Smooth muscle cell (in vitro differentiated cells): ENCODE data around the gene FIZ1. TPM values are rescaled to one million over a fixed set of nuclear protein-coding genes. Genes with fewer than 3 reads are reported as not detected.

Experiments used
- DNase-seq: peaks from one replicate; lab custom pipeline; 2025; ENCODE audit not compliant: unreplicated experiment; lab: John Stamatoyannopoulos, UW
- H2AFZ ChIP-seq: fragments of 200-600 bp; sonication (generic); 2 replicates; pipeline ENCODE4 v1.6.0; 2016; ENCODE audit warnings: antibody characterized with exemption, low read depth, mild to moderate bottlenecking
- H3F3A ChIP-seq: fragments of 200-600 bp; sonication (generic); 2 replicates; pipeline ENCODE4 v1.6.0; 2017; ENCODE audit warnings: antibody characterized with exemption, low read depth
- H3K27ac ChIP-seq: fragments of 200-600 bp; sonication (generic); 2 replicates; pipeline ENCODE4 v1.5.1; 2016; ENCODE audit warnings: low read depth, mild to moderate bottlenecking
- H3K27me3 ChIP-seq: fragments of 200-600 bp; sonication (generic); 2 replicates; pipeline ENCODE4 v1.6.1; 2016; ENCODE audit warnings: low read depth, mild to moderate bottlenecking
- H3K36me3 ChIP-seq: fragments of 200-600 bp; sonication (generic); 2 replicates; pipeline ENCODE4 v1.5.1; 2016; ENCODE audit warnings: low read depth
- H3K4me1 ChIP-seq: fragments of 200-600 bp; sonication (generic); 2 replicates; pipeline ENCODE4 v1.5.1; 2016; ENCODE audit warnings: low read depth
- H3K4me2 ChIP-seq: fragments of 200-600 bp; sonication (generic); 2 replicates; pipeline ENCODE4 v1.6.0; 2016; ENCODE audit warnings: mild to moderate bottlenecking
- H3K4me3 ChIP-seq: fragments of 200-600 bp; sonication (generic); 2 replicates; pipeline ENCODE4 v1.5.1; 2016; ENCODE audit warnings: mild to moderate bottlenecking
- H3K79me2 ChIP-seq: fragments of 200-600 bp; sonication (generic); 2 replicates; pipeline ENCODE4 v1.6.0; 2016; ENCODE audit warnings: low read depth, mild to moderate bottlenecking
- H3K9ac ChIP-seq: fragments of 200-600 bp; sonication (generic); 2 replicates; pipeline ENCODE4 v1.6.0; 2016; ENCODE audit warnings: low read depth
- H3K9me3 ChIP-seq: fragments of 200-600 bp; sonication (generic); replicated peaks from 2 replicates; pipeline ENCODE4 v1.5.1; 2016; ENCODE audit warnings: low read depth
- H4K20me1 ChIP-seq: fragments of 200-600 bp; sonication (generic); 2 replicates; pipeline ENCODE4 v1.6.0; 2016; ENCODE audit warnings: low read depth
- CTCF ChIP-seq: fragments of 200-600 bp; sonication (generic); IDR thresholded peaks from 2 replicates; pipeline ENCODE4 v1.5.1; 2017; ENCODE audit warnings: borderline replicate concordance, mild to moderate bottlenecking, antibody characterized with exemption; ENCODE audit not compliant: insufficient read depth, poor library complexity, severe bottlenecking
- WGBS: methylation state at CpG from one replicate; pipeline ENCODE4 v1.1.7; 2016; ENCODE audit warnings: low lambda C conversion rate; 5-methylcytosine and 5-hydroxymethylcytosine counted together
- polyA plus RNA-seq: library from polyadenylated mRNA; unstranded; fragments of >200 nt; fragmentation: Nextera tagmentation; extraction: Ambion mirVana; gene quantifications from 2 replicates; pipeline ENCODE4 v1.2.1, GENCODE V29; 2016
- total RNA-seq: library from RNA; depleted of rRNA; stranded (reverse); fragments of >200 nt; gene quantifications from 2 replicates; pipeline ENCODE4 v1.2.3, GENCODE V29; 2014

Gene FIZ1
- total and polyA plus RNA-seq, 2 experiments from 2014 or later: 10.4 to 17.7 TPM

GRCh38 chr19:55590617-55591016 is 8.7 kb downstream of the FIZ1 start:
- Histone ChIP-seq H3K4me1 (peaks cover 7% of the 10 kb centered on the region), H4K20me1 (no peaks in the 10 kb centered on the region), H3K27ac (no peak overlapping the region), H3K79me2 (no peaks in the 10 kb centered on the region), H3K4me3 (no peak overlapping the region), H3K36me3 (no peaks in the 10 kb centered on the region), H3K9ac (no peak overlapping the region), H3F3A (no peaks in the 10 kb centered on the region), H2AFZ (no peak overlapping the region), H3K9me3 (no peaks in the 10 kb centered on the region), H3K27me3 (no peaks in the 10 kb centered on the region), H3K4me2 (no peak overlapping the region)
- 80% methylated on average over 10 of the region's 10 CpGs for WGBS
- no peak for DNase-seq
- no peak for TF ChIP-seq CTCF

DNA sequence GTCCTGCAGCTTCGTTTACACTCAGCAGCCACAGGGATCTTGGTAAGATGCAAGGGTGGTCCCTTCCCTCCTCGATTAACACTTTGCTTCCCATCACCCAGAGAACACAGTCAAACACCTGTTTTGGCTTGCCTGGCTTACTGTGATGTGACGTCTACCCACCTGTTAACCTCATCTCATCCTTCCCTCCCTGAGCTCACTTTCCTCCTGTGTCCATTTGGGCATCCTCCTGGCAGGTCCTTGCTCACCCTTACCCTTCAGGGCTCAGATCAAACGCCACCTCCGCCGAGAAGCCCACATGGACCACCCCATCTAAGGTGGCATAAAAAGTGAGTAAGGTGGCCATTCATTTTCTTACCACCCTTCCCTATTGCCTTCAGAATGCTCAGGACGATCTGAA is 9.2 kb downstream of the FIZ1 start:
- no peak overlapping the region for H3K4me2 ChIP-seq
- WGBS: 70% methylated on average over 7 of the region's 7 CpGs

GRCh38 chr19:55588738-55589137 is 10.6 kb downstream of the FIZ1 start:
- no peak overlapping the region for H3K27ac ChIP-seq
- H3K4me3 ChIP-seq: no peak overlapping the region
- TF ChIP-seq CTCF: no peak
- no peaks in the 10 kb centered on the region for H4K20me1 ChIP-seq
- DNase-seq: no peak
- whole genome bisulfite sequencing: 90% methylated on average over 8 of the region's 8 CpGs
- H3K4me1 ChIP-seq: peaks cover 9% of the 10 kb centered on the region
- H3K79me2 ChIP-seq: no peaks in the 10 kb centered on the region
- H3K9me3 ChIP-seq: no peaks in the 10 kb centered on the region
- no peak overlapping the region for H2AFZ ChIP-seq
- no peaks in the 10 kb centered on the region for H3K36me3 ChIP-seq
- no peaks in the 10 kb centered on the region for H3K27me3 ChIP-seq
- no peak overlapping the region for H3K9ac ChIP-seq
- no peak overlapping the region for H3K4me2 ChIP-seq
- peaks cover 5% of the 10 kb centered on the region for H3F3A ChIP-seq

More for the DNA sequence above, 9.2 kb downstream of the FIZ1 start:
- no peak for TF ChIP-seq CTCF
- no peak overlapping the region for H2AFZ ChIP-seq
- DNase-seq: no peak
- no peaks in the 10 kb centered on the region for H3F3A ChIP-seq
- H3K27ac ChIP-seq: no peak overlapping the region
- no peaks in the 10 kb centered on the region for H4K20me1 ChIP-seq
- H3K4me1 ChIP-seq: peaks cover 9% of the 10 kb centered on the region
- H3K36me3 ChIP-seq: no peaks in the 10 kb centered on the region
- no peaks in the 10 kb centered on the region for H3K27me3 ChIP-seq
- H3K4me3 ChIP-seq: no peak overlapping the region
- no peaks in the 10 kb centered on the region for H3K79me2 ChIP-seq
- no peak overlapping the region for H3K9ac ChIP-seq
- no peaks in the 10 kb centered on the region for H3K9me3 ChIP-seq

GRCh38 chr19:55586976-55587668 is 12.2 kb downstream of the FIZ1 start:
- WGBS: 2% methylated on average over 40 of the region's 40 CpGs
- H3K36me3 ChIP-seq: no peaks in the 10 kb centered on the region
- H3K9ac ChIP-seq: no peak overlapping the region
- DNase-seq: peak; percentile 81
- H4K20me1 ChIP-seq: no peaks in the 10 kb centered on the region
- H3K4me1 ChIP-seq: peaks cover 9% of the 10 kb centered on the region
- TF ChIP-seq CTCF: no peak
- peak overlapping the region; percentile 32 for H3K27ac ChIP-seq
- H3F3A ChIP-seq: peaks cover 5% of the 10 kb centered on the region
- H3K79me2 ChIP-seq: no peaks in the 10 kb centered on the region
- peak overlapping the region; percentile 49 for H3K4me3 ChIP-seq
- no peaks in the 10 kb centered on the region for H3K9me3 ChIP-seq
- no peaks in the 10 kb centered on the region for H3K27me3 ChIP-seq
- peak overlapping the region; percentile 4 for H2AFZ ChIP-seq
- H3K4me2 ChIP-seq: peak overlapping the region; percentile 89
